Neural progenitor cell (in vitro differentiated cells): ENCODE results near the gene ACAD10. TPM values are rescaled to one million over a fixed set of nuclear protein-coding genes. Genes with fewer than 3 reads are reported as not detected.

ENCODE experiments used
- DNase-seq: peaks from one replicate; pipeline ENCODE4 v3.0.0-alpha.2; 2016; ENCODE audit warnings: low spot score
- H2AFZ ChIP-seq: fragments of 200-600 bp; sonication (generic); replicated peaks from 2 replicates; pipeline ENCODE4 v1.6.1; 2016; ENCODE audit warnings: antibody characterized with exemption
- H3F3A ChIP-seq: fragments of 200-600 bp; sonication (generic); 2 replicates; pipeline ENCODE4 v1.6.1; 2016; ENCODE audit warnings: antibody characterized with exemption, low read depth
- H3K27ac ChIP-seq: fragments of 200-600 bp; sonication (generic); 2 replicates; pipeline ENCODE4 v1.5.1; 2016; ENCODE audit warnings: mild to moderate bottlenecking
- H3K27me3 ChIP-seq: fragments of 200-600 bp; sonication (generic); 2 replicates; pipeline ENCODE4 v1.6.1; 2016; ENCODE audit warnings: mild to moderate bottlenecking, moderate library complexity
- H3K36me3 ChIP-seq: fragments of 200-600 bp; sonication (generic); 2 replicates; pipeline ENCODE4 v1.5.1; 2016
- H3K4me1 ChIP-seq: fragments of 200-600 bp; sonication (generic); 2 replicates; pipeline ENCODE4 v1.6.1; 2016; ENCODE audit warnings: mixed run types
- H3K4me2 ChIP-seq: fragments of 200-600 bp; sonication (generic); 2 replicates; pipeline ENCODE4 v1.6.1; 2016
- H3K4me3 ChIP-seq: fragments of 200-600 bp; sonication (generic); 2 replicates; pipeline ENCODE4 v1.5.1; 2016
- H3K79me2 ChIP-seq: fragments of 200-600 bp; sonication (generic); 2 replicates; pipeline ENCODE4 v1.6.1; 2016; ENCODE audit warnings: low read depth
- H3K9ac ChIP-seq: fragments of 200-600 bp; sonication (generic); 2 replicates; pipeline ENCODE4 v1.6.1; 2016
- H3K9me3 ChIP-seq: fragments of 200-600 bp; sonication (generic); 2 replicates; pipeline ENCODE4 v1.5.1; 2016; ENCODE audit warnings: low read depth
- H4K20me1 ChIP-seq: fragments of 200-600 bp; sonication (generic); 2 replicates; pipeline ENCODE4 v1.6.1; 2016; ENCODE audit warnings: low read depth
- H3K27ac Mint-ChIP-seq: 3 replicates; pipeline ENCODE4 v1.8.0; 2021; ENCODE audit warnings: mixed read lengths
- H3K27me3 Mint-ChIP-seq: 2 replicates; pipeline ENCODE4 v1.8.0; 2022; ENCODE audit warnings: low read depth, mild to moderate bottlenecking, inconsistent platforms, moderate library complexity, mixed read lengths; ENCODE audit not compliant: insufficient read depth
- H3K36me3 Mint-ChIP-seq: 3 replicates; pipeline ENCODE4 v1.8.0; 2021; ENCODE audit warnings: mixed read lengths
- H3K4me1 Mint-ChIP-seq: 3 replicates; pipeline ENCODE4 v1.8.0; 2021; ENCODE audit warnings: mixed read lengths
- H3K4me3 Mint-ChIP-seq: 3 replicates; pipeline ENCODE4 v1.8.0; 2021; ENCODE audit warnings: mild to moderate bottlenecking, moderate library complexity, mixed read lengths
- H3K9me3 Mint-ChIP-seq: 3 replicates; pipeline ENCODE4 v1.8.0; 2020; ENCODE audit warnings: mixed read lengths
- CTCF ChIP-seq: fragments of 200-600 bp; sonication (generic); IDR thresholded peaks from 2 replicates; pipeline ENCODE4 v1.5.1; 2017; ENCODE audit warnings: antibody characterized with exemption, mild to moderate bottlenecking
- EZH2 ChIP-seq: fragments of 200-600 bp; sonication (generic); IDR thresholded peaks from 2 replicates; pipeline ENCODE4 v1.6.1; 2017; ENCODE audit warnings: antibody characterized with exemption, mild to moderate bottlenecking, moderate library complexity
- EZH2phosphoT487 ChIP-seq: fragments of 200-600 bp; sonication (generic); IDR thresholded peaks from 2 replicates; pipeline ENCODE4 v1.6.1; 2017; ENCODE audit warnings: antibody characterized with exemption
- total RNA-seq: library from RNA; depleted of rRNA; stranded (reverse); fragments of >200 nt; gene quantifications from 2 replicates; pipeline ENCODE4 v1.2.3, GENCODE V29; 2015; ENCODE audit warnings: low replicate concordance

The ACAD10 gene
- total RNA-seq, 1 donor from 2014 or later, result 13.8 TPM

DNA sequence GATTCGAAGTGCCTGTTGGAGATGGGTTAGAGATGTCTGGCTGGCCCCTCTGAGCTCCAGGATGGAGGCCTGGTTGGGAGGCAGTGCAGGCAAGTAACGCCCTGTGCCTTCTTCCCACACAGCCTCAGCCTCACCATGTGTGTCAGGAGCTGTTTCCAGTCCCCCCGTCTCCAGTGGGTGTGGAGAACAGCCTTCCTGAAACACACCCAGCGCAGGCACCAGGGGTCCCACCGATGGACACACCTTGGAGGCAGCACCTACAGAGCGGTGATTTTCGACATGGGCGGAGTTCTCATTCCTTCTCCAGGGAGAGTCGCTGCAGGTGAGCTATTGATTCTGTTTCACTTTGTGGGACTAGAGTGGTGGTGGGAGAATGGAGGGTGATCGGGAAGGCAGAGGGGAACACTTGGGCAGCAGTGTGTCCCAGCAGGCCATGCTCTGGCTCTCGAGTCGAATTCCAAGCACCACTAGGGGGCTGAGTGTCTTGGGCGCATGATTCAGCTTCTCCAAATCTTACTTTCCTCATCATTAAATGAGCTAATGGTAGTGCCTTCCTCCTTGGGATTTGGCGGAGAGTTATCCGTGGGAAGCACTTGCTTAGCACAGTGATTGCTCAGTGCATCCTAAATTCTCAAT is 6.8 kb downstream of the ACAD10 start:
- Histone ChIP-seq H4K20me1 (no peaks in the 10 kb centered on the region), H3K9ac (no peak overlapping the region), H3K27me3 (no peaks in the 10 kb centered on the region), H3K36me3 (peaks cover 3% of the 10 kb centered on the region), H3K4me1 (no peaks in the 10 kb centered on the region), H3K27ac (no peak overlapping the region), H3K9me3 (no peaks in the 10 kb centered on the region), H3K4me3 (no peak overlapping the region), H3K4me2 (no peak overlapping the region), H3F3A (peaks cover under 1% of the 10 kb centered on the region), H2AFZ (no peak overlapping the region), H3K79me2 (peaks cover 2% of the 10 kb centered on the region)
- Mint-ChIP-seq H3K27me3 (no peaks in the 10 kb centered on the region), H3K4me3 (no peak overlapping the region), H3K4me1 (no peaks in the 10 kb centered on the region), H3K9me3 (no peaks in the 10 kb centered on the region), H3K27ac (no peak overlapping the region), H3K36me3 (peaks cover 17% of the 10 kb centered on the region)
- no peak for DNase-seq
- no peak for TF ChIP-seq EZH2phosphoT487
- no peak for TF ChIP-seq EZH2
- TF ChIP-seq CTCF, result peak; percentile 22

GRCh38 chr12:111693818-111694217 is 8.0 kb downstream of the ACAD10 start:
- no peak for TF ChIP-seq CTCF
- no peak for TF ChIP-seq EZH2phosphoT487
- TF ChIP-seq EZH2, result no peak
- no peak overlapping the region for H3K9ac ChIP-seq
- no peaks in the 10 kb centered on the region for H3F3A ChIP-seq
- H3K4me3 Mint-ChIP-seq, result no peak overlapping the region
- H3K36me3 Mint-ChIP-seq, result peaks cover 17% of the 10 kb centered on the region
- H3K36me3 ChIP-seq, result peaks cover 3% of the 10 kb centered on the region
- H3K4me1 Mint-ChIP-seq, result no peaks in the 10 kb centered on the region
- no peak for DNase-seq
- H3K79me2 ChIP-seq, result no peaks in the 10 kb centered on the region
- no peaks in the 10 kb centered on the region for H4K20me1 ChIP-seq
- H3K27me3 Mint-ChIP-seq, result no peaks in the 10 kb centered on the region
- no peak overlapping the region for H3K4me2 ChIP-seq
- H3K4me1 ChIP-seq, result no peaks in the 10 kb centered on the region
- H2AFZ ChIP-seq, result no peak overlapping the region
- no peaks in the 10 kb centered on the region for H3K9me3 Mint-ChIP-seq
- H3K27ac ChIP-seq, result no peak overlapping the region
- no peak overlapping the region for H3K27ac Mint-ChIP-seq
- H3K4me3 ChIP-seq, result no peak overlapping the region
- H3K9me3 ChIP-seq, result no peaks in the 10 kb centered on the region
- H3K27me3 ChIP-seq, result no peaks in the 10 kb centered on the region

- H3K4me2 ChIP-seq, result no peak overlapping the region
- Mint-ChIP-seq H3K27ac (no peak overlapping the region), H3K36me3 (peaks cover 11% of the 10 kb centered on the region), H3K9me3 (no peaks in the 10 kb centered on the region), H3K4me3 (no peak overlapping the region), H3K4me1 (no peaks in the 10 kb centered on the region), H3K27me3 (no peaks in the 10 kb centered on the region)
- H4K20me1 ChIP-seq, result no peaks in the 10 kb centered on the region
- no peak overlapping the region for H3K9ac ChIP-seq
- no peaks in the 10 kb centered on the region for H3K9me3 ChIP-seq
- H3F3A ChIP-seq, result no peaks in the 10 kb centered on the region
- no peak overlapping the region for H2AFZ ChIP-seq
- H3K79me2 ChIP-seq, result no peaks in the 10 kb centered on the region
- no peak overlapping the region for H3K4me3 ChIP-seq
- peaks cover 3% of the 10 kb centered on the region for H3K36me3 ChIP-seq
- H3K27ac ChIP-seq, result no peak overlapping the region
- DNase-seq, result no peak
- H3K4me1 ChIP-seq, result no peaks in the 10 kb centered on the region
- TF ChIP-seq CTCF (no peak), EZH2phosphoT487 (no peak), EZH2 (no peak)
- H3K27me3 ChIP-seq, result no peaks in the 10 kb centered on the region
Measured at GRCh38 chr12:111699962-111700361, 14.1 kb downstream of the ACAD10 start.
